HG02970 (cell line): ENCODE measurements around the gene GCN1.
"Not testable (repeated sequence)": the region's sequence is repeated elsewhere in the genome, so short reads cannot be mapped to it uniquely, and the experiment has no call there.

ENCODE experiments used
- ATAC-seq: cut with Tn5 transposase; IDR thresholded peaks from one replicate; pipeline ENCODE4 v1.9.1; 2021; ENCODE audit warnings: mild to moderate bottlenecking, moderate library complexity, moderate number of reproducible peaks; ENCODE audit not compliant: unreplicated experiment, low FRiP score

The GCN1 gene

GRCh38 chr12:120215766-120216735 is 21.5 kb upstream of the GCN1 start:
- ATAC-seq, result no peak

GRCh38 chr12:120215357-120215735 is 20.8 kb upstream of the GCN1 start:
- no peak for ATAC-seq

- ATAC-seq, result no peak
These were observed 20.3 kb upstream of the GCN1 start for GRCh38 chr12:120214626-120215356.

DNA sequence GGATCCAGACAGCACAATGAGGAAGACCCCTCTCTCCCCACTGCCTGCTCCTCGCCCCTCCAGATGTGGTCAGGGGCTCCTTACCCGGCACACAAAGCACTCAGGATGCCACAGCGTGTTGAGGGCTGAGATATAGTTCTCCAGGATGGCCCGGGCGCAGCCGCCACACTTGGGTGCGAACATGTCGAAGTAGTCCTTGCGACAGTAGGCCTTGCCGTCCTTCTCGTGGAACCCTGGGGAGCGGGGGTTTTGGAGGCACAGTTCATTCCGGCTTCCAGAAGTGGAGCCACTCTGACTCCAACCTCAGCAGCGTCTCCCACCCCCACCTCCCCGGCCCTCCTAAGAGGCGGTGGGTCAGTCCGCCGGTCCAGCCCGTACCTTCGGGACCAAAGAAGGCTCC is 19.2 kb upstream of the GCN1 start:
- ATAC-seq, result no peak

DNA sequence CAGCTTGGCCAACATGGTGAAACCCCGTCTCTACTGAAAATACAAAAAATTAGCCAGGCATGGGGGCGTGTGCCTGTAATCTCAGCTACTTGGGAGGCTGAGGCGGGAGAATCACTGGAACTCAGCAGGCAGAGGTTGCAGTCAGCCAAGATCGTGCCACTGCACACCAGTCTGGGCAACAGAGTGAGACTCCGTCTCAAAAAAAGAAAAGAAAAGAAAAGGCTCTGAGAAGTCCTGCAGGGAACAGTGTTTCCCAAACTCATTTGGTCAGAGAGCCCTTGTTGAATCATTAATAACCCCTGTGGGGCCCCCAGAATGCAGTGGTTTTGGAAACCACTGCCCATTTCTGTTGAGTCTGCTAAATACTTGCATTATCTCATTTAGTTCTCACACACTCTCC is 18.7 kb upstream of the GCN1 start:
- ATAC-seq, result not testable (repeated sequence)

DNA sequence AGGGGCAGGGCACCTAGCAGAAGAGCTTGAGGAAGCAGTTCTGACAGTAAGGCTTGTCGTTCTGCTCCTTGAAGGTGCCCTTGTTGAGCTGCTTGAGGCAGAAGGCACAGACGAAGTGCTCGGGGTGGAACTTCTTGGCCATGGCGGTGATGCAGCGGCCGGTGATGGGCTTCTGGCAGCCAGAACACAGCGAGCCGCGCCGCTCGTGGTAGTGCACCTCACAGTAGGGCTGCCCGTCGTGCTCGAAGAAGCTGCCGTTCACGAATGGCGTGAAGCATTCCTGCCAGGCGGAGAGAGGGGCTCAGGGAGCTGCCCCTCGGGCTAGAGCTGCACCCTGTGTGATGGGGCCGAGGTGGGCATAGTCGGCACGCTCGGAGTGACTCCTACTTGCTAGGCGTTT is 17.8 kb upstream of the GCN1 start:
- ATAC-seq, result no peak

DNA sequence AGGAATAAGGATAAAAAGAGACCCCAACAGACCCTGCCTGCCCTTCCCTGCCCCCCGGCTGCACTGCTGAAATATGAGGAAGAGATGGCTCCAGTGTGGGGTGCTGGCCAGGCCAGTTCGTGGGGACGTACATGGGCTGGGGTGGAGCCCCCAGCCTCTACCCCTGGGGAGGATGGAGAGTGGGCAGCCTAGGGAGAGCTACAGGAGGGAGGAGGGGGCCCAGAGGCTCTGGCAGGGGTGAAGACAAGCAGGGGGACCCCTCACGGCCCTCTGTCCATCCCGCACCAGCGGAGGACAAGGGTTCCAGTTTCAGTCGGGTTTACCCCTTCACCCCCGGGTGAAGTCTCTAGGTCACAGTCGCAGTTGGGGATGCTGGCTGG is 17.4 kb upstream of the GCN1 start:
- no peak for ATAC-seq

- no peak for ATAC-seq
These were observed 16.9 kb upstream of the GCN1 start for GRCh38 chr12:120211243-120211903.

GRCh38 chr12:120209851-120210250 is 15.3 kb upstream of the GCN1 start:
- ATAC-seq, result no peak

DNA sequence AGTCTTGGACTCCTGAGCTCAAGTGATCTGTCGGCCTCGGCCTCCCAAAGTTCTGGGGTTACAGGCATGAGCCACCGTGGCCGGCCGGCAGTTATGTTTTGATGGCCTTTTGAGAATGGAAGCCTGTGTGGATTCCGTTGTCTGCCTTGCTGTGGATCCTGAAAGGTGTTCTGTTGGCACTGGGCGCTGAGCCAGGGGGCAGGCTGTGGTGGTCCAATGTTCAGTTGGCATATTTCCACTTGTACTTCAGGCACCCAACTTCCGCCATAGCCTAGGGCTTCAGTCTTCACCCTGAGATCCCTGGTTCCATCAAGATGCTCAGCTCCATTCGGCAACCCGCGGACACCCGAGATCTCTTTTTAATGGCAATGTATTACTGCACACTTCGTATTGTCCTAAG is 12.7 kb upstream of the GCN1 start:
- no peak for ATAC-seq

DNA sequence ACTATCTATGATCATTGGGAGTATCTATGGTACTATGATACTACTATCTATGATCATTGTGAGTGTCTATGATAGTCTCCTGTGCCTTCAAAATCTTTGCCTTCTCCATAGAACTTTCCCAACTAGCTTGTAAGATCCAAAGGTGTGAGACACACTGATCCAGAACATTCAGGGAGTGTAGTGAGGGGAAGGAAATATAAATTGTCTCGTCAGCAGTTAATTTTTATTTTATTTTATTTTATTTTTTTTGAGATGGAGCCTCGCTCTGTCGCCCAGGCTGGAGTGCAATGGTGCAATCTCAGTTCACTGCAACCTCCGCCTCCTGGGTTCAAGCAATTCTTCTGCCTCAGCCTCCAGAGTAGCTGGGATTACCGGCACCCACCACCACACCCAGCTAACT is 12.3 kb upstream of the GCN1 start:
- ATAC-seq, result not testable (repeated sequence)

DNA sequence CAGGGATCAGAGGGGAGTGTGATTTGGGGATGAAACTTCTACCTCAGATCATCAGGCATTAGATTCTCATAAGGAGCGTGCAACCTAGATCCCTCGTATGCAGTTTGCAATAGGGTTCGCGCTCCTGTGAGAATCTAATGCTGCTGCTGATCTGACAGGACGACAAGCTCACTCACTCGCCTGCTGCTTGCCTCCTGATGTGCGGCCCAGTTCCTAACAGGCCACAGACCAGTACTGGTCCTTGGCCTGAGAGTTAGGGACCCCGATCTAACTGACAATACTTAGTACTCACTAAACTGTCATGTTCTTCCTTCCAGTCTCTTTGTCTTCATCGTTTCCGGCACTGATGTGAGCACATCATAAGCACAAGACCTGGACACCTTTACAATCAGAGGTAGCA is 11.7 kb upstream of the GCN1 start:
- ATAC-seq, result no peak

- ATAC-seq, result no peak
These were observed 9.7 kb upstream of the GCN1 start for GRCh38 chr12:120204171-120204570.

DNA sequence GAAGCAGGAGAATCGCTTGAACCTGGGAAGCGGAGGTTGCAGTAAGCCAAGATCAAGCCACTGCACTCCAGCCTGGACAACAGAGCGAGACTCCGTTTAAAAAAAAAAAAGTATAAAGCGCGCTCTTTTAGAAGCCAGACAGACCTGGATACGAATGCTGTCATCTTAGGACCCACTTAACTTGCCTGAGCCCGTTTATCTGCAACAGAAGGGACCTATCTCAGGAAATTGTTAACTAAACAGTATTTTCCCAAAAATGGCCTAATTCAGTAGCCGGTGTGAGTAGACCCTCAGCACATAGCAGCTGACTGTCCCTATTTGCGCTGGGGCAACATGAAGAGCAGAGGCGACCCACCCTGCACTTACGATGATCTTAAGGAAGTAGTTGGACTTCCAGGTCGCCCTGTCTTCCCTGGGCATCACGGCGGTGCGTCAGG is 5.9 kb upstream of the GCN1 start:
- no peak for ATAC-seq

GRCh38 chr12:120199595-120200306 is 5.2 kb upstream of the GCN1 start:
- ATAC-seq, result no peak

GRCh38 chr12:120199025-120199424 is 4.5 kb upstream of the GCN1 start:
- ATAC-seq, result no peak

DNA sequence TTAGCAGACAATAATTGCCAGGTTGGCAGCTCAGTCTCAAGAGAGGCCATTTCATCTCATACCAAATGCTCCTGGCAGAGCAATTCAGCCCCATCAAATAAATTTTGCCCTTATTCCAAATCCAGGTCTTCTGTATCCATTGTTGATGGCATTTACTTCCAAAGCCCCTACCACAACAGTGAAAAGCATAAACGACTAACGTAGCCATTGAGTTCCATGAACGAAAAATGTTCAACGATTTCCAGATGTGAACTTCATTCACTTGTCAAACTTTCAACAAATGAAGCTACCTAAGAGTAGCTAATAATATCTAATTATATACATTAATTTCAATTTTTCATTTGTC is 3.0 kb upstream of the GCN1 start:
- ATAC-seq, result no peak

DNA sequence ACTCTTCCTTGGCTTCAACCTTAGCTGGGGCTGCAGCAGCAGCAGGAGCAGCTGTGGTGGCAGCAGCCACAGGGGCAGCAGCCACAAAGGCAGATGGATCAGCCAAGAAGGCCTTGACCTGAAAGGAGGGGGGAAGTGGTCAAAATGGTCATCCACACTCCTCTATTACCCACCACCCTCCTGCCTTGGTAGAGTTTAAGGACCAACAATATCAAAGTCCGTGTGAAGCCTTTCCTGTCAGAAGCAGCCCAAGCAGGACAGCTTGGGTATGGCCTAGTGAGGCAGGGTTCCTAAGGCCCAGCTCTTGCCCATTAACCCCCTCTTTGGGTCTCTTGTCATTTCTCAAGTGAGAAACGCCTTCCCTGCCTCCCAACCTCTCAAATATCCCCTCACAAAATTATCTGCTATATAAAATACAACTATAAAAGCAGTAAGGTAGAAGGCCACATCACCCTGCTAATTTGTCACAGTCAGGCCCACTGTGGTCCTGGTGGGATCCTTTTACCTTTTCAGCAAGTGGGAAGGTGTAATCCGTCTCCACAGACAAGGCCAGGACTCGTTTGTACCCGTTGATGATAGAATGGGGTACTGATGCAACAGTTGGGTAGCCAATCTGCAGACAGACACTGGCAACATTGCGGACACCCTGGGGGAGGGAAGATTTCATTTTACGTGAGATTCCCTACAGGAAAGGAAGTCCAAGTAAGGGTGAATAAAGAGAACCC is 2.5 kb upstream of the GCN1 start:
- ATAC-seq, result not testable (repeated sequence)

DNA sequence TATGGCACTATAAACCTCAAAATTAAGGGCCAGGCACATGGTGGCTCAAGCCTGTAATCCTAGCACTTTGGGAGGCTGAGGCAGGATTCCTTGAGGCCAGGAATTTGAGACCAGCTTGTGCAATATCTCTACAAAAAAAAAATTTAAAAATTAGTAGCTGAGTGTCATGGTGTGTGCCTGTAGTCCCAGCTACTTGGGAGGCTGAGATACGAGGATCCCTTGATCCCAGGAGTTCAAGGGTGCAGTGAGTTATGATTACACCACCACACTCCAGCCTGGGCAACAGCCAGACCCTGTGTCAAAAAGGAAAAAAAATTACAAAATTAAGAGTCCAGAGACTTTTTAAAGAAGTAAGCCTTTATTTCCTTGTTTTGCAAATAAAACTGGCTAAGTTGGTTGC is 1.8 kb upstream of the GCN1 start:
- ATAC-seq, result no peak

DNA sequence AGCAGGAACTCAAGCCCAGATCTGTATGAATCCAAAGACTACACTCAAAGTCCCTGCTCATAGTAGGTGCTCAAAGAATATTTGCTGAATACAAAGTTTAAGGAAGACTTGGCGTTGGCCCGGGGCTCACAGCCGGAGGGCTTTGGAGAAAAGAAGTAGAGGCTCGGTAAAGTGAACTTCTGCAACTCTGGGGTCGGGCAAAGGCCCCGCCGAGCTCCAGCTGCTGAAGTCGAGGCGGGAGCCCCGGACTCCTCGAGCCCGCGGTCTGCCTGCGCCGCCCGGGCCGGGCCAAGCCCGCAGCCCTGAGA is 335 bp downstream of the GCN1 start:
- no peak for ATAC-seq
